ENCODE data around the gene SLC24A5.

GRCh38 chr15:48177383-48177765, 56.6 kb downstream of the SLC24A5 start:
- no peak for TF ChIP-seq CTCF (IDR thresholded peaks at IDR 0.05; ENCODE audit: insufficient read depth, low read length)
- no peak for TF ChIP-seq GABPA (IDR thresholded peaks at IDR 0.05; ENCODE audit: low read depth)
- TF ChIP-seq REST (IDR thresholded peaks at IDR 0.05; ENCODE audit: insufficient replicate concordance, low read depth): no peak
- TF ChIP-seq POLR2AphosphoS5 (IDR thresholded peaks at IDR 0.05; ENCODE audit: low read depth): no peak
- TF ChIP-seq SPI1 (IDR thresholded peaks at IDR 0.05; ENCODE audit: borderline replicate concordance, low read depth): no peak

All from HL-60 (cell line).